Adipocyte (in vitro differentiated cells): Measurements from ENCODE around the gene BCR.
"Not testable (repeated sequence)": the region's sequence is repeated elsewhere in the genome, so short reads cannot be mapped to it uniquely, and the experiment has no call there.

Experiments used
- DNase-seq: peaks from one replicate; pipeline ENCODE4 v3.0.0-alpha.2; 2015; ENCODE audit warnings: low read depth
- H3K27me3 ChIP-seq: replicated peaks from 2 replicates; pipeline ENCODE4 v1.7.0; 2013; ENCODE audit warnings: mild to moderate bottlenecking, low read length, moderate library complexity; ENCODE audit not compliant: control insufficient read depth, insufficient read depth
- H3K36me3 ChIP-seq: 2 replicates; pipeline ENCODE4 v1.7.0; 2013; ENCODE audit warnings: low read length, mild to moderate bottlenecking, moderate library complexity; ENCODE audit not compliant: control insufficient read depth, insufficient read depth, severe bottlenecking
- H3K4me1 ChIP-seq: 2 replicates; pipeline ENCODE4 v1.7.0; 2013; ENCODE audit warnings: mild to moderate bottlenecking, low read length, moderate library complexity; ENCODE audit not compliant: control insufficient read depth, insufficient read depth
- H3K4me3 ChIP-seq: 2 replicates; pipeline ENCODE4 v1.7.0; 2013; ENCODE audit warnings: mild to moderate bottlenecking, low read length, moderate library complexity
- H3K9ac ChIP-seq: 2 replicates; pipeline ENCODE4 v1.7.0; 2013; ENCODE audit warnings: mild to moderate bottlenecking, low read length, moderate library complexity
- H3K9me3 ChIP-seq: 2 replicates; pipeline ENCODE4 v1.7.0; 2013; ENCODE audit warnings: mild to moderate bottlenecking, low read length, moderate library complexity; ENCODE audit not compliant: control insufficient read depth

BCR gene

DNA sequence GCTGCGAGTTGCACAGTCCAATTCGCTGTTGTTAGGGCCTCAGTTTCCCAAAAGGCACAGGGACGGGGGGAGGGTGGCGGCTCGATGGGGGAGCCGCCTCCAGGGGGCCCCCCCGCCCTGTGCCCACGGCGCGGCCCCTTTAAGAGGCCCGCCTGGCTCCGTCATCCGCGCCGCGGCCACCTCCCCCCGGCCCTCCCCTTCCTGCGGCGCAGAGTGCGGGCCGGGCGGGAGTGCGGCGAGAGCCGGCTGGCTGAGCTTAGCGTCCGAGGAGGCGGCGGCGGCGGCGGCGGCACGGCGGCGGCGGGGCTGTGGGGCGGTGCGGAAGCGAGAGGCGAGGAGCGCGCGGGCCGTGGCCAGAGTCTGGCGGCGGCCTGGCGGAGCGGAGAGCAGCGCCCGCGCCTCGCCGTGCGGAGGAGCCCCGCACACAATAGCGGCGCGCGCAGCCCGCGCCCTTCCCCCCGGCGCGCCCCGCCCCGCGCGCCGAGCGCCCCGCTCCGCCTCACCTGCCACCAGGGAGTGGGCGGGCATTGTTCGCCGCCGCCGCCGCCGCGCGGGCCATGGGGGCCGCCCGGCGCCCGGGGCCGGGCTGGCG is at the start of gene BCR:
BCR (plus strand) TSS at position 209 of the 592 bp plus-strand sequence. CDS start 452 bp downstream, outside the sequence.
- peaks cover 19% of the 10 kb centered on the region for H3K9me3 ChIP-seq

DNA sequence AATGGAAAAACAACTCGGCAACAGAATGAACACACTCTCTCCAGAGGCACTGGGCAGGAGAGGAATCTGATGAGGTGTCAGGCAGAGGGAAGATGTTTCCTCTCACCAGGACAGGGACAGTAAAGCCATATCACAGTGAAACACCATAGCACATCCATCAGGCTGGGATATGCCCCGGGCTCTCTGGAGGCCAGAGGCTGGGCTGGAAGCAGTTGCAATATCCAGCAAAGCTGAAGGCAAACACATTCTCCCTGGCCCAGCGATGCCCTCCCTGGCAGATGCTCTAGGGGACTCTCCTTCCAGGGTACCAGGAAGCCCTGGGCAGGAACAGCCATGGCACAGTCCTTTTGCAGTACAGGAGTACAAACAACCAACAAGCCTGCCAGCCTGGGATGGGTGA is 49.6 kb upstream of the BCR start:
- H3K36me3 ChIP-seq, result no peaks in the 10 kb centered on the region
- H3K27me3 ChIP-seq, result peaks cover 18% of the 10 kb centered on the region
- H3K9ac ChIP-seq, result no peak overlapping the region
- no peaks in the 10 kb centered on the region for H3K9me3 ChIP-seq
- H3K4me3 ChIP-seq, result no peak overlapping the region
- DNase-seq, result no peak
- no peaks in the 10 kb centered on the region for H3K4me1 ChIP-seq

More for the DNA sequence above, at the start of gene BCR:
- Histone ChIP-seq H3K27me3 (no peaks in the 10 kb centered on the region), H3K4me3 (peak within 1 kb of the TSS; percentile 83), H3K9ac (peak within 1 kb of the TSS; percentile 85), H3K36me3 (no peaks in the 10 kb centered on the region), H3K4me1 (peaks cover 41% of the 10 kb centered on the region)
- DNase-seq, result peak; percentile 89

DNA sequence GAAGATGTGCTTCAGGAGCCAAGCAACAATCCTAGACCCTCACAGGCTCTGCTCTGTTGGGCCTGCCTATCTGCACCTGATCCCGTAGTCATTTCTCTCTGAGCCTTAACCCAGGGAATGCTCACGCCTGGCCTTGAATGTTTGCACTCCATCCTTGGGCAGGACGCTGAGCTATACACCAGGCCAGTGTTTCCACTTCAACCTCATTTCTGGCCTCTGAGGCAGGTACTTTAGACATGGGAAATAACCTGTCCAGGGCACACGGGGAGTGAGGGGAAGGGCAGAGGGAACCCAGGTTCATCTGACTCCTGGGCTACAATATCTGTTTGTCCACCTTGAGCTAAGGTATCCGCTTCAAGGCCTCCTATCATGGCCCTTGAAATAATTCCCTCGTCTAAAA is 48.4 kb upstream of the BCR start:
- Histone ChIP-seq H3K27me3 (peaks cover 11% of the 10 kb centered on the region), H3K9ac (no peak overlapping the region), H3K9me3 (no peaks in the 10 kb centered on the region), H3K36me3 (no peaks in the 10 kb centered on the region), H3K4me3 (no peak overlapping the region), H3K4me1 (no peaks in the 10 kb centered on the region)
- DNase-seq, result no peak

DNA sequence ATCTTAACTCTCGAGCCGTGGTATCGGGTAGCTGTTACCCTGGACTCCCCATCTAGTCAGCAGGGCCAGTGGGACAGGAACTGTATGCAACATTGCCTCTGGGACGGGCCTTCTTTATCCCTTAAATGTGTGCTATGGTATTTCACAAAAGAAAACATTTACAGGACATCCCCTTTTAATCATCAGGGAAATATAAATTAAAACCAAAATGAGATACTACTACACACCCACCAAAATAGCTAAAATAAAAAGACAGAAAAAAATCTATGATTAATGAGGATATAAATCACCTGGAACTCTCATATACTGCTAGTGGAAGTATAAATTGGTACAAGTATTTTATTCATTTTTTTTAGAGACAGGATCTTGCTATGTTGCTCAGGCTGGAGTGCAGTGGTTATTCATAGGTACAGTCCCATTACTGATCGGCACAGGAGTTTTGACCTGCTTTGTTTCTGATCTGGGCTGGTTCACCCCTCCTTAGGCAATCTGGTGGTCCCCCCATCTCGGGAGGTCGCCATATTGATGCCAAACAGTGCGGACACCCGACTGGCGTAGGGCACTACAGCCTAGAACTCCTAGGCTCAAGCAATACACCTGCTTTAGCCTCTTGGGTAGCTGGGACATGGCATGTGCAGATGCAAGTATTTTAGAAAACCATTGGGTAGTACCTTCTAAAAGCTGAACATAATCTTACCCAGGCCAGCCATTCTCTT is 47.8 kb upstream of the BCR start:
- no peaks in the 10 kb centered on the region for H3K9me3 ChIP-seq
- peaks cover 11% of the 10 kb centered on the region for H3K27me3 ChIP-seq
- no peaks in the 10 kb centered on the region for H3K36me3 ChIP-seq
- no peak overlapping the region for H3K9ac ChIP-seq
- no peak overlapping the region for H3K4me3 ChIP-seq
- no peak for DNase-seq
- no peaks in the 10 kb centered on the region for H3K4me1 ChIP-seq

DNA sequence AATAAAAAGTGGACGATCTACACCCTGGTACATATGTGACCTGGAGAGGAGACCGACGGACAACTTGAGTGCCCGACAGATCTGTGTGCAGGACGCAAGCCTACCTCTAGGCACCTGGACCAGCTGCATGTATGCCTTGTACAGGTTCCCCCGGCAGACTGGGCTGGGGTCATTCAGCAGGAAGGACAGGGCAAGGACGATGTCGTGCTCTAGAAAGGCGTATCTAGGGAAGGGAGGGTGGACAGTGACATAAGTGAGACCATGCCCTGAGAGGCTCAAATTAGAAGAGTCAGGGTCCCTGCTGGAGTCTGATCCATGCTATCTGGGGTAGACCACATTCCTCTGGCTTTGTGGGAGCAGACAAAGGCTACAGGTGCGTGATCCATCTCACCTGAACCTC is 46.4 kb upstream of the BCR start:
- Histone ChIP-seq H3K4me1 (peaks cover 3% of the 10 kb centered on the region), H3K36me3 (no peaks in the 10 kb centered on the region), H3K9ac (no peak overlapping the region), H3K9me3 (no peaks in the 10 kb centered on the region), H3K4me3 (no peak overlapping the region), H3K27me3 (peaks cover 11% of the 10 kb centered on the region)
- DNase-seq, result no peak

DNA sequence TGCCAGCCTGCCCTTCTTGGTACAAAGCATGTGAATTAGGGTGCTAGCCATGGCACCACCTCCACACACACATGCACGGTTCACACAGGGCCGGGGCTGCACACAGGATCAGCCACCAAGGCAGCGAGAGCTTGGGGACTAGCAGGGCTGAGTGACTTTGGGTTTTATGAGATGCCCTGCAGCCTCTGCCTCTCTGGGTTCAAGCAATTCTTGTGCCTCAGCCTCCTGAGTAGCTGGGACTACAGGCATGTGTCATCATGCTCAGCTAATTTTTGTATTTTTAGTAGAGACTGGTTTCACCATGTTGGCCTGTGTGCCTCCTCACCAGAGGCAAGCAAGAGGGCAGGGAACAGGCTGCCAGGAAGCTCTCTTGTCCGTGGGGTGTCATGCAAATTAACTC is 43.3 kb upstream of the BCR start:
- not testable (repeated sequence) for H3K9ac ChIP-seq, H3K9me3 ChIP-seq, DNase-seq, H3K27me3 ChIP-seq, H3K4me1 ChIP-seq, H3K36me3 ChIP-seq, H3K4me3 ChIP-seq

DNA sequence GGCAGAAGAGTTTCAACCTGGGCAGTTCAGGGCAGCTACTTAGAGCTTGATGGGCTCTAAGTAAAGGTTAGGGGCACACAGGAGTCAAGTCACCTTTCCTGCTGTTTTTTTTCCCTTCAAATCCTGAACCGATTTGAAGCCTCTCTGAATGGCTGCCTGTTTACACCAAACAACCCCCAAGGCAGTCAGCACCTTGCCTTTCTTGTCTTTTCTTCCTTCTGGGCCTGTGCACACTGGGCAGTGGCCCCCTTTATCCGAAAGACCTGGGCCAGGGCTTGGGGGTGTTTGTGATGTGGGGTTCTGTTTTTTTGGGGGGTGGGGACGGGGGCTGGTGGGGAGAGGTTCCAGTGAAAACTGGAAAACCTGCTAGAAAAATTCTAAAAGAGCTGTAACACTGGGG is 42.8 kb upstream of the BCR start:
- Histone ChIP-seq H3K4me1 (peaks cover 6% of the 10 kb centered on the region), H3K9ac (no peak overlapping the region), H3K4me3 (no peak overlapping the region), H3K9me3 (no peaks in the 10 kb centered on the region), H3K36me3 (no peaks in the 10 kb centered on the region), H3K27me3 (peaks cover 4% of the 10 kb centered on the region)
- DNase-seq, result no peak

DNA sequence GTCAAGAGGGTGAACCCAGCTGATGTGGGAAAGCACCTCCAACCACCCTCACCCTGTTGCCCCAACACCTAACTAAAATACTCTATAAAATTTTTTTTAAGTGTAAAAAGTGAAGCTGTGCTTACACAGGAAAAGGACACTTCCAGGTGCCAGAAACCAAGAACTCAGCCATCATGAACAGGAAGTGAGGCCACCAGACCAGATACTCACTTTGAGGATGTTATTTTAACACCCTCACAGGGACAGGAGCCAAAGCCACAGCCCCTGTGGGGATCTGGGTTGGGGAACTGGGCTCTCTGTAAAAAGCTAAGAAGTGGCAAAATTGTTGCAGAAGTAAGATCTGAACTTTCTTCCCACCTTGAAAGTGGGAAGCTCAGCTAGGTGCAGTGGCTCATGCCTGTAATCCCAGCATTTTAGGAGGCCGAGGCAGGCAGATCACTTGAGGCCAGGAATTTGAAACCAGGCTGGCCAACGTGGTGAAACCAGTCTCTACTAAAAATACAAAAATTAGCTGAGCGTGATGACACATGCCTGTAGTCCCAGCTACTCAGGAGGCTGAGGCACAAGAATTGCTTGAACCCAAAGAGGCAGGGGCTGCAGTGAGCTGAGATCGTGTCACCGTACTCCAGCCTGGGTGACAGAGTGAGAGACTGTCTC is 42.3 kb upstream of the BCR start:
- Histone ChIP-seq H3K9ac (no peak overlapping the region), H3K4me1 (peaks cover 6% of the 10 kb centered on the region), H3K9me3 (no peaks in the 10 kb centered on the region), H3K27me3 (no peaks in the 10 kb centered on the region), H3K4me3 (no peak overlapping the region), H3K36me3 (no peaks in the 10 kb centered on the region)
- DNase-seq, result no peak

DNA sequence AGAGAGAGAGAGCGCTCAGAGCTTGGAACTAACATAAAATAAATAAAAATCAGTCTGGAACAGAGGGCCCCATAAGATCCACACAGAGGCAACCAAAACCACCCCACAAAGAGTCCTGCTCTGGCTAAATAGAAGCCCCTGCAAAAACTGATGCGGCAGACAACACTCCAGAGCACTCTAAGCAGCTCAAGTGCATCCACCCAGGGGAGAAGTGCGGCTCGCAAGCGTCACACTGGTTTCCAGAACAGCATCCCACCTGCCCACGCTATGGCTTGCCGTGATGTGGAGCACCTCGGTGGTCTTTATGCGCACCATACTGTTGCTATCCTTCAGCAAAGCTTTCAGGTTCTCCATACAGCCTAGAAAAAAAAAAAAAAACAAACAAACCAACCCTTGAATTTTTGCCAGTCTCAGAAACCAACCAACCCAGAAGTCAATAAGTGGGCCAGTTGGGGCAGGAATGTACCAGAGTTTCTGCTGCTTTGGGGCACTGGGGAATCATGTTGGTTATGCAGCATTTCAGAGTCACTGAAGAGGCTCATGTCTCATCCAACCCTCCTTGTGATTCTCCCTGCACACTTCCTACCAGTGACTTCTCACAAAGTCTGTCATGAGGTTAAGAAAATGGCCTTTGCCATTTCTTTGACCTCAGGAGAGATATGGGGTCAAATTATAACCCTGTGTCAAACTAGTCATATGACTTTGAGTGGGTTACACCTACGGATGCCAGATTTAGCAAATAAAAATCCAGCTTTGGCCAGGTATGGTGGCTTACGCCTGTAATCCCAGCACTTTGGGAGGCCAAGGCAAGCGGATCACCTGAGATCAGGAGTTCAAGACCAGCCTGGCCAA is 41.5 kb upstream of the BCR start:
- no peak for DNase-seq
- no peaks in the 10 kb centered on the region for H3K27me3 ChIP-seq
- peaks cover 6% of the 10 kb centered on the region for H3K4me1 ChIP-seq
- no peaks in the 10 kb centered on the region for H3K36me3 ChIP-seq
- no peaks in the 10 kb centered on the region for H3K9me3 ChIP-seq
- no peak overlapping the region for H3K9ac ChIP-seq
- no peak overlapping the region for H3K4me3 ChIP-seq

DNA sequence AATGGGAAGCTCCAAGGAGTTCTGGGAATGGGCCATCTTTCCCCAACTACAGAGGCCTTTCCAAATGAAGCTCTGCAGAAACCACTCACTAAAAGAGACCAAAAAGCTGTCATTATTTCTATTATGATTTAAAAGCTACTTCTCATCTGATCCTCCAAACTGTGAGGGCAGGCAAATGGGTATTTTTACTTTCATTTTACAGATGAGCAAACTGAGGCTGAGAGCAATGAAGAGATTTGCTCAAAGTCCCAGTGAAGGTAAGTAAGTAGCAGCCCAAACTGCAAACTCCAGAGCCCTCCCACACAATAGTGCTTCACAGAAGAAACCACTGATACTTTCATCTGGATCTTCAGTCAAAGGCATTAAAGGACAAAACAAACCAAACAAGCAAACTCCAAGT is 39.9 kb upstream of the BCR start:
- H3K36me3 ChIP-seq, result no peaks in the 10 kb centered on the region
- H3K9ac ChIP-seq, result no peak overlapping the region
- H3K4me1 ChIP-seq, result peaks cover 7% of the 10 kb centered on the region
- no peak overlapping the region for H3K4me3 ChIP-seq
- no peak for DNase-seq
- H3K27me3 ChIP-seq, result no peaks in the 10 kb centered on the region
- no peaks in the 10 kb centered on the region for H3K9me3 ChIP-seq

DNA sequence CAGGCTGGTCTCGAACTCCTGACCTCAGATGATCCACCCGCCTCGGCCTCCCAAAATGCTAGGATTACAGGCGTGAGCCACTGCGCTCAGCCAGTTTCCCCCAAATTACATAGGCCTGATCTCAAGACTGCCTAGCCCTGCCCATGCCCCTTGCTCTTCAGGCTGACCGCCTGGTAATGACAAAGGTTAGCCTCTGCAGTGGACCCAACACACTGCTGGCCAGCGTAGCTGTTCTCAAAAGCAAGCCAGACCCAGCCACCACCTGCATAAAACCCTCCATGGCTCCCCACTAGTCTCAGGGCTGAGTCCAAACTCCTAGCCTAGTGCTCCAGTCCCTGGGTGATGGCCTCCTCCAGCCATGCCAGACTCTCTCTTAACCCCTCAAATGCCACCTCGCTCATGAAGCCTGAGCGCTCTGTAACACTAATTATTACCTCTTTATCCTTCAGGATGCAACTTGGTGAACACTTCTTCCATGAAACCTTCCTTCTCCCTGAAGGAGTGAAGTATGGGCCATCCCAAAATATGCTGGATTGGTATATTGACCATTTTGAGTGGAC is 37.7 kb upstream of the BCR start:
- Histone ChIP-seq H3K27me3 (no peaks in the 10 kb centered on the region), H3K9ac (no peak overlapping the region), H3K4me1 (peaks cover 18% of the 10 kb centered on the region), H3K36me3 (no peaks in the 10 kb centered on the region), H3K9me3 (no peaks in the 10 kb centered on the region), H3K4me3 (no peak overlapping the region)
- DNase-seq, result no peak
